Measurements from ENCODE around the gene COL4A1. TPM values are rescaled to one million over a fixed set of nuclear protein-coding genes. Genes with fewer than 3 reads are reported as not detected.

The COL4A1 gene
- total RNA-seq, 1 experiment from 2014 or later, result 4.8 TPM

GRCh38 chr13:110354123-110354627 is 47.2 kb upstream of the COL4A1 start:
- POLR2A ChIA-PET, result interaction anchor here (0.6 kb wide), 1 partner anchor 1284 kb away, joined by 4 read pairs; no protein-coding TSS in a partner anchor
- no peak for TF ChIP-seq CTCF (IDR thresholded peaks at IDR 0.05; ENCODE audit: insufficient read depth in 1 of 2, low read depth in 1 of 2, low read length in 1 of 2, severe bottlenecking in 1 of 2, unreplicated experiment in 1 of 2)
- Mint-ChIP-seq H3K27me3 (ENCODE audit: insufficient read depth, unreplicated experiment) (no peaks in the 10 kb centered on the region), H3K4me1 (ENCODE audit: low read depth, unreplicated experiment) (peaks cover 44% of the 10 kb centered on the region), H3K4me3 (ENCODE audit: unreplicated experiment) (no peak overlapping the region), H3K9me3 (ENCODE audit: unreplicated experiment) (no peaks in the 10 kb centered on the region), H3K36me3 (ENCODE audit: insufficient read depth, unreplicated experiment) (peaks cover 6% of the 10 kb centered on the region), H3K27ac (ENCODE audit: unreplicated experiment) (peak overlapping the region; percentile 38)
- Histone ChIP-seq H3K9me3 (no peaks in the 10 kb centered on the region), H3K4me3 (ENCODE audit: low read depth, low read length) (no peak overlapping the region), H3K36me3 (ENCODE audit: control insufficient read depth, insufficient read depth, low read length) (no peaks in the 10 kb centered on the region), H3K27me3 (replicated peaks; ENCODE audit: control insufficient read depth, insufficient read depth, low read length) (no peaks in the 10 kb centered on the region), H3K4me1 (peaks cover 17% of the 10 kb centered on the region)
- intact Hi-C loops (cut with micrococcal nuclease; ENCODE audit: unreplicated experiment), result no loop called here
- CTCF ChIA-PET, result interaction anchor here (0.6 kb wide), 1 partner anchor 15 kb away, joined by 3 read pairs; no protein-coding TSS in a partner anchor
- BruUV-seq (replicated peaks), result no TSS peak
- DNase-seq, result no peak

- no TSS peak for BruUV-seq (replicated peaks)
- Mint-ChIP-seq H3K27me3 (ENCODE audit: insufficient read depth, unreplicated experiment) (no peaks in the 10 kb centered on the region), H3K4me1 (ENCODE audit: low read depth, unreplicated experiment) (peaks cover 44% of the 10 kb centered on the region), H3K9me3 (ENCODE audit: unreplicated experiment) (no peaks in the 10 kb centered on the region), H3K27ac (ENCODE audit: unreplicated experiment) (peak overlapping the region; percentile 38), H3K4me3 (ENCODE audit: unreplicated experiment) (no peak overlapping the region), H3K36me3 (ENCODE audit: insufficient read depth, unreplicated experiment) (peaks cover 6% of the 10 kb centered on the region)
- Histone ChIP-seq H3K36me3 (ENCODE audit: control insufficient read depth, insufficient read depth, low read length) (no peaks in the 10 kb centered on the region), H3K4me1 (peaks cover 17% of the 10 kb centered on the region), H3K9me3 (no peaks in the 10 kb centered on the region), H3K4me3 (ENCODE audit: low read depth, low read length) (no peak overlapping the region), H3K27me3 (replicated peaks; ENCODE audit: control insufficient read depth, insufficient read depth, low read length) (no peaks in the 10 kb centered on the region)
- DNase-seq, result no peak
- ChIA-PET POLR2A (no interaction called here), CTCF (no interaction called here)
- intact Hi-C loops (cut with micrococcal nuclease; ENCODE audit: unreplicated experiment), result no loop called here
- TF ChIP-seq CTCF (IDR thresholded peaks at IDR 0.05; ENCODE audit: insufficient read depth in 1 of 2, low read depth in 1 of 2, low read length in 1 of 2, severe bottlenecking in 1 of 2, unreplicated experiment in 1 of 2), result no peak
Observed at GRCh38 chr13:110353339-110353977, 46.5 kb upstream of the COL4A1 start.

- peak overlapping the region; percentile 38 for H3K27ac Mint-ChIP-seq (ENCODE audit: unreplicated experiment)
- H3K27me3 Mint-ChIP-seq (ENCODE audit: insufficient read depth, unreplicated experiment), result no peaks in the 10 kb centered on the region
- no peak for DNase-seq
- intact Hi-C loops (cut with micrococcal nuclease; ENCODE audit: unreplicated experiment), result no loop called here
- peaks cover 6% of the 10 kb centered on the region for H3K36me3 Mint-ChIP-seq (ENCODE audit: insufficient read depth, unreplicated experiment)
- TF ChIP-seq CTCF (IDR thresholded peaks at IDR 0.05; ENCODE audit: insufficient read depth in 1 of 2, low read depth in 1 of 2, low read length in 1 of 2, severe bottlenecking in 1 of 2, unreplicated experiment in 1 of 2), result peak in 1 of 2 experiments; percentile 23
- H3K4me3 ChIP-seq (ENCODE audit: low read depth, low read length), result no peak overlapping the region
- H3K9me3 ChIP-seq, result no peaks in the 10 kb centered on the region
- H3K9me3 Mint-ChIP-seq (ENCODE audit: unreplicated experiment), result no peaks in the 10 kb centered on the region
- no peaks in the 10 kb centered on the region for H3K27me3 ChIP-seq (replicated peaks; ENCODE audit: control insufficient read depth, insufficient read depth, low read length)
- H3K4me1 Mint-ChIP-seq (ENCODE audit: low read depth, unreplicated experiment), result peaks cover 48% of the 10 kb centered on the region
- ChIA-PET CTCF (no interaction called here), POLR2A (no interaction called here)
- H3K4me1 ChIP-seq, result peaks cover 23% of the 10 kb centered on the region
- BruUV-seq (replicated peaks), result no TSS peak
- no peaks in the 10 kb centered on the region for H3K36me3 ChIP-seq (ENCODE audit: control insufficient read depth, insufficient read depth, low read length)
- no peak overlapping the region for H3K4me3 Mint-ChIP-seq (ENCODE audit: unreplicated experiment)
Observed at GRCh38 chr13:110352735-110353134, 45.8 kb upstream of the COL4A1 start.
